Mesendoderm (in vitro differentiated cells): ENCODE measurements around the gene ERC1.
A peak's percentile ranks its signal among the peaks of the same experiment; 100 is the strongest.

Experiments
- DNase-seq: peaks from one replicate; pipeline ENCODE4 v3.0.0; 2013
- H2AK5ac ChIP-seq: 2 replicates; pipeline ENCODE4 v1.6.1; 2013; ENCODE audit warnings: low read length, inconsistent platforms
- H2BK120ac ChIP-seq: 2 replicates; pipeline ENCODE4 v1.6.1; 2013; ENCODE audit warnings: low read depth, mild to moderate bottlenecking, low read length, moderate library complexity, mixed read lengths
- H2BK15ac ChIP-seq: replicated peaks from 2 replicates; pipeline ENCODE4 v1.6.1; 2013; ENCODE audit warnings: low read depth, mild to moderate bottlenecking, moderate library complexity
- H2BK5ac ChIP-seq: 2 replicates; pipeline ENCODE4 v1.6.1; 2013; ENCODE audit warnings: low read length, inconsistent platforms
- H3K18ac ChIP-seq: 2 replicates; pipeline ENCODE4 v1.6.1; 2013; ENCODE audit warnings: mild to moderate bottlenecking, low read length, mixed read lengths
- H3K23ac ChIP-seq: one replicate; pipeline ENCODE4 v1.6.1; 2013; ENCODE audit warnings: low read length
- H3K27ac ChIP-seq: 2 replicates; pipeline ENCODE4 v1.5.1; 2013; ENCODE audit warnings: low read depth, mild to moderate bottlenecking, inconsistent platforms, low read length, moderate library complexity
- H3K27me3 ChIP-seq: 2 replicates; pipeline ENCODE4 v1.6.1; 2013; ENCODE audit warnings: low read length, control low read depth, mild to moderate bottlenecking, inconsistent platforms; ENCODE audit not compliant: insufficient read depth, poor library complexity
- H3K36me3 ChIP-seq: 2 replicates; pipeline ENCODE4 v1.6.1; 2013; ENCODE audit warnings: low read length, inconsistent platforms; ENCODE audit not compliant: control insufficient read depth, insufficient read depth
- H3K4ac ChIP-seq: one replicate; pipeline ENCODE4 v1.6.1; 2013; ENCODE audit warnings: low read depth, mild to moderate bottlenecking, low read length, moderate library complexity
- H3K4me1 ChIP-seq: 2 replicates; pipeline ENCODE4 v1.6.1; 2013; ENCODE audit warnings: low read depth, low read length, inconsistent platforms; ENCODE audit not compliant: control insufficient read depth
- H3K4me2 ChIP-seq: 2 replicates; pipeline ENCODE4 v1.6.1; 2013; ENCODE audit warnings: low read length
- H3K4me3 ChIP-seq: 2 replicates; pipeline ENCODE4 v1.5.1; 2013; ENCODE audit warnings: mild to moderate bottlenecking, low read length
- H3K56ac ChIP-seq: one replicate; pipeline ENCODE4 v1.6.1; 2013; ENCODE audit warnings: low read length
- H3K79me1 ChIP-seq: 2 replicates; pipeline ENCODE4 v1.6.1; 2013; ENCODE audit warnings: low read length, inconsistent platforms
- H3K79me2 ChIP-seq: 2 replicates; pipeline ENCODE4 v1.6.1; 2013; ENCODE audit warnings: mild to moderate bottlenecking, low read length; ENCODE audit not compliant: control insufficient read depth, insufficient read depth
- H3K9ac ChIP-seq: 2 replicates; pipeline ENCODE4 v1.6.1; 2013; ENCODE audit warnings: low read length, inconsistent platforms
- H4K5ac ChIP-seq: one replicate; pipeline ENCODE4 v1.6.1; 2013; ENCODE audit warnings: low read length
- H4K8ac ChIP-seq: one replicate; pipeline ENCODE4 v1.6.1; 2013; ENCODE audit warnings: low read depth, mild to moderate bottlenecking, control low read depth, low read length, moderate library complexity
- WGBS: extraction: QIAGEN DNeasy Blood & Tissue Kit; methylation state at CpG from one replicate; pipeline ENCODE4 v1.1.7; 2013; ENCODE audit warnings: low lambda C conversion rate, missing lambda C conversion rate; ENCODE audit not compliant: insufficient coverage; ENCODE audit errors: extremely low coverage; 5-methylcytosine and 5-hydroxymethylcytosine counted together

ERC1 gene

DNA sequence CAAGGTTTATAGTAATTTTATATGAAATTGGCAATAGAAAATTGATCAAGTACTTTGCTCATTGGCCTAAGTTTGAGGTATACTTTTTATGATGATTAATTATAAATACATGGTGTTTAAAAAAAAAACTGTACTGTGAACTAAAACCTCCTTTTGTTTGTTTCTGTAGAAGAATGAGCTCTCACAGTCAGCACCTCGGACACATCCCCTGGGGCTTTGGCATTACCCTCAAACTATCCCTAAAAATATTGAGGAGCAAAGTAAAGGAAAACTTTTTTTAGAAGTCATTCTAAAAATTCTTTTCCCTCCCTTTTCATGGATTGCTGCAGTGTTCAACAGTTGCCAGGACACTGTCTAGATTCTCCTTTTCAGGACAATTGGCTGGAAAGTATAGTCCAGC, 419.8 kb downstream of the ERC1 start:
- Histone ChIP-seq H2BK15ac (no peak overlapping the region), H4K5ac (no peak overlapping the region), H3K27ac (no peak overlapping the region), H3K79me1 (no peaks in the 10 kb centered on the region), H2BK120ac (no peak overlapping the region), H3K23ac (no peak overlapping the region), H2BK5ac (no peak overlapping the region), H3K18ac (no peak overlapping the region), H3K79me2 (no peaks in the 10 kb centered on the region), H3K4ac (no peak overlapping the region), H3K27me3 (no peaks in the 10 kb centered on the region), H3K4me1 (no peaks in the 10 kb centered on the region), H3K4me2 (no peak overlapping the region), H3K36me3 (no peaks in the 10 kb centered on the region), H4K8ac (no peak overlapping the region), H3K4me3 (no peak overlapping the region), H2AK5ac (no peak overlapping the region), H3K56ac (no peak overlapping the region), H3K9ac (no peak overlapping the region)
- DNase-seq, result no peak
- no CpG with 5 or more reads among the region's 1 CpG for WGBS

DNA sequence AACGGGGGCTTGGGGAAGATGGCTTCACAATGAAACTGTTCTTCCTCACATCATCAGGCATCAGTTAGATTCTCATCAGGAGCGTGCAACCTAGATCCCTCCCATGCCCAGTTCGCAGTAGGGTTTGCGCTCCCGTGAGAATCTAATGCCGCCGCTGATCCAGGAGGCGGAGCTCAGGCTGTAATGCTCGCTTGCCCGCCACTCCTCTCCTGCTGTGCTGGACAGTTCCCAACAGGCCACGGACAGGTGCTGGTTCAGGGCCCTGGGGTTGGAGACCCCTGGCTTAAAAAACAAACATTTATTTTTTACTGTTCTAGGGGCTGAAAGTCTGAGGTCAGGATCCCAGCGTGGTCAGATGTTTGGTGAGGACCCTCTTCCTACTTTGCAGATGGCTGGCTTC, 422.9 kb downstream of the ERC1 start:
- no peak overlapping the region for H3K9ac ChIP-seq
- H4K8ac ChIP-seq, result no peak overlapping the region
- H3K79me1 ChIP-seq, result no peaks in the 10 kb centered on the region
- no peak overlapping the region for H2BK5ac ChIP-seq
- no peak overlapping the region for H3K56ac ChIP-seq
- H3K4me3 ChIP-seq, result no peak overlapping the region
- H3K18ac ChIP-seq, result no peak overlapping the region
- no peak overlapping the region for H2BK120ac ChIP-seq
- H3K4me2 ChIP-seq, result no peak overlapping the region
- no peaks in the 10 kb centered on the region for H3K36me3 ChIP-seq
- no peak overlapping the region for H3K27ac ChIP-seq
- H3K4ac ChIP-seq, result no peak overlapping the region
- no peak overlapping the region for H3K23ac ChIP-seq
- no peak overlapping the region for H2BK15ac ChIP-seq
- H4K5ac ChIP-seq, result no peak overlapping the region
- no peak for DNase-seq
- H3K79me2 ChIP-seq, result no peaks in the 10 kb centered on the region
- no peak overlapping the region for H2AK5ac ChIP-seq
- no peaks in the 10 kb centered on the region for H3K4me1 ChIP-seq
- H3K27me3 ChIP-seq, result no peaks in the 10 kb centered on the region
- WGBS, result no CpG with 5 or more reads among the region's 12 CpGs

DNA sequence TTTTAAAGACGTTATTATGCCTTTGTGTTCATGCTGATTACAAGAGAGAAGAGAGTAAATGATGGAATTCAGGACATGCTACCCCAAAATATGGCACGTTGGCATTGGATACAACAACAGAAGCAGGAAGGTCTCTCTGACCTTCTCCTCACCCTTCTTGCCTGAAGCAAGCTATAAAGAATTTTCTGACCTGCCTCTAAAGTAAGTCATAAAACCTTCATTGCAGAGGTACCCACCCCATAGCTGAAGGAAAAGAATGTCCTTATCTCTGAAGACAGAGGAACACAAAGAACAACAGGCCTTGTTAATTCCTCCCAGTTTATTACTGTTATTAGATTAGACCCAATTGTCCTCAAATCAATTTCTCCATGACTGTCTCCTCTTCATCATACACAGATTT, 427.1 kb downstream of the ERC1 start:
- Histone ChIP-seq H3K23ac (no peak overlapping the region), H3K56ac (no peak overlapping the region), H2BK5ac (no peak overlapping the region), H2AK5ac (no peak overlapping the region), H2BK120ac (no peak overlapping the region), H3K79me2 (no peaks in the 10 kb centered on the region), H3K4me3 (no peak overlapping the region), H3K4me1 (no peaks in the 10 kb centered on the region), H3K4me2 (no peak overlapping the region), H4K8ac (no peak overlapping the region), H3K27me3 (no peaks in the 10 kb centered on the region), H3K27ac (no peak overlapping the region), H3K18ac (no peak overlapping the region), H3K79me1 (no peaks in the 10 kb centered on the region), H2BK15ac (no peak overlapping the region), H3K4ac (no peak overlapping the region), H3K9ac (no peak overlapping the region), H4K5ac (no peak overlapping the region), H3K36me3 (no peaks in the 10 kb centered on the region)
- no peak for DNase-seq
- WGBS, result no CpG with 5 or more reads among the region's 2 CpGs

DNA sequence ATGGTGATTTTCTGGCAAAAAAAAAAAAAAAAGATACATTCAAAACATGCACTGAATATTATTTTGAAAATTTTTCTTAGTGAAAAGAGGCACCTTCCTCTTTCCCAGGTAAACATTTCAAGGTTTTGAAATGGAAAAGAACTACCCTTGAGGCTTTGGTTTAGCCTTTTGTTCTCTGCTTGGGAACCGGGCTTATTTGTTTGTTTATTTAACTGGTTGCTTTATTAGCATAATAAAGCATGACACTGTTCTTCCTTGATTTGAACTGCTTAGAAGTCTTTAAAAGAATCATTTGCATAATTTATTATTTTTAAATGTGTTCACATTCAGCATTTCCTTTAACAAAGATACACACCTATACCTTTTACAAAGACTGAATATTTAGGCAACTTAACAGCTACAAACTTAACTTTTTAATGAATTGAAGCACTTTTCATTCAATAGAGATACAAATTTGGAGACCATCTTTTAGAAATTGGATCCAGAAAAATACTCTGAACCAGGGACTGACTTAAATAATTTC, 428.9 kb downstream of the ERC1 start:
- Histone ChIP-seq H3K4me3 (no peak overlapping the region), H3K79me1 (no peaks in the 10 kb centered on the region), H4K5ac (no peak overlapping the region), H3K27me3 (no peaks in the 10 kb centered on the region), H3K36me3 (no peaks in the 10 kb centered on the region), H4K8ac (no peak overlapping the region), H3K4ac (no peak overlapping the region), H2BK120ac (no peak overlapping the region), H3K9ac (no peak overlapping the region), H2AK5ac (no peak overlapping the region), H3K23ac (no peak overlapping the region), H3K4me1 (no peaks in the 10 kb centered on the region), H3K18ac (no peak overlapping the region), H2BK5ac (no peak overlapping the region), H3K79me2 (no peaks in the 10 kb centered on the region), H3K4me2 (no peak overlapping the region), H2BK15ac (no peak overlapping the region), H3K56ac (no peak overlapping the region), H3K27ac (no peak overlapping the region)
- WGBS, result no CpG with 5 or more reads among the region's 1 CpG
- peak; percentile 41 for DNase-seq

DNA sequence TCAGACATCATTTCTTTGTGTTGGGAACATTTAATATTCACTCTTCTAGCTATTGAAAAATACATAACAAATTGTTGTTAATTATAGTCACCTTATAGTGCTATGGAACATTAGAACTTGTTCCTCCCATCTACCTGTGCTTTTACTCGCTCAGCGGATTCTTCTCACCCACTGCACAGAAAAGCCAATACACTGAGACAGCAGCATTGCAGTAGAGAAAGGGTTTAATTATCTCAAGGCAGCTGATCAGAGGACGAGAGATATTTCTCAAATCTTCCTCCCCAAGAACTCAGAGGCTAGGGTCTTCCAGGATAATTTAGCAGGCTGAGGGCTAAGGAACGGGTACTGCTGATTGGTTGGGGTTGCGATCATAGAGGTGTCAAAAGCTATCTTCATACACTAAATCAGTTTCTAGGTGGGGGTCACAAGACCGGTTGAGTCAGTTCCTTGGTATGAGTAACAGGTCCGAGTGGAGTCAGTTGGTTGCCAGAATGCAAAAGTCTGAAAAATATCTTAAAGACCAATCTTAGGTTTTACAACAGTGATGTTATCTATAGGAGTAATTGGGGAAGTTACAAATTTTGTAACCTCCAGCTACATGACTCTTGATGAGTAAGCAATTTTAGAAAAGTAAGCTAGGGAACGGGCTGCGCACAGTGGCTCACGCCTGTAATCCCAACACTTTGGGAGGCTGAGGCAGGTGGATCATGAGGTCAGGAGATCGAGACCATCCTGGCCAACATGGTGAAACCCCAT, 430.2 kb downstream of the ERC1 start:
- Histone ChIP-seq H3K36me3 (no peaks in the 10 kb centered on the region), H3K56ac (no peak overlapping the region), H4K8ac (no peak overlapping the region), H3K4me2 (no peak overlapping the region), H2BK15ac (no peak overlapping the region), H4K5ac (no peak overlapping the region), H3K27me3 (no peaks in the 10 kb centered on the region), H3K4me3 (peak overlapping the region; percentile 13), H3K79me2 (no peaks in the 10 kb centered on the region), H3K23ac (no peak overlapping the region), H3K9ac (no peak overlapping the region), H2AK5ac (no peak overlapping the region), H3K18ac (no peak overlapping the region), H3K27ac (no peak overlapping the region), H3K79me1 (no peaks in the 10 kb centered on the region), H2BK120ac (no peak overlapping the region), H2BK5ac (no peak overlapping the region), H3K4ac (no peak overlapping the region), H3K4me1 (no peaks in the 10 kb centered on the region)
- no CpG with 5 or more reads among the region's 11 CpGs for WGBS
- DNase-seq, result no peak
